Pericardium fibroblast (primary cell): ENCODE measurements around the gene ANAPC2. TPM values are rescaled to one million over a fixed set of nuclear protein-coding genes. Genes with fewer than 3 reads are reported as not detected.

Experiments
- total RNA-seq: library from RNA; depleted of rRNA; stranded (reverse); fragments of >200 nt; gene quantifications from 2 replicates; pipeline ENCODE4 v1.2.3, GENCODE V29; 2015

Gene ANAPC2
- total RNA-seq: 10.4 and 10.9 TPM in 2 replicates

DNA sequence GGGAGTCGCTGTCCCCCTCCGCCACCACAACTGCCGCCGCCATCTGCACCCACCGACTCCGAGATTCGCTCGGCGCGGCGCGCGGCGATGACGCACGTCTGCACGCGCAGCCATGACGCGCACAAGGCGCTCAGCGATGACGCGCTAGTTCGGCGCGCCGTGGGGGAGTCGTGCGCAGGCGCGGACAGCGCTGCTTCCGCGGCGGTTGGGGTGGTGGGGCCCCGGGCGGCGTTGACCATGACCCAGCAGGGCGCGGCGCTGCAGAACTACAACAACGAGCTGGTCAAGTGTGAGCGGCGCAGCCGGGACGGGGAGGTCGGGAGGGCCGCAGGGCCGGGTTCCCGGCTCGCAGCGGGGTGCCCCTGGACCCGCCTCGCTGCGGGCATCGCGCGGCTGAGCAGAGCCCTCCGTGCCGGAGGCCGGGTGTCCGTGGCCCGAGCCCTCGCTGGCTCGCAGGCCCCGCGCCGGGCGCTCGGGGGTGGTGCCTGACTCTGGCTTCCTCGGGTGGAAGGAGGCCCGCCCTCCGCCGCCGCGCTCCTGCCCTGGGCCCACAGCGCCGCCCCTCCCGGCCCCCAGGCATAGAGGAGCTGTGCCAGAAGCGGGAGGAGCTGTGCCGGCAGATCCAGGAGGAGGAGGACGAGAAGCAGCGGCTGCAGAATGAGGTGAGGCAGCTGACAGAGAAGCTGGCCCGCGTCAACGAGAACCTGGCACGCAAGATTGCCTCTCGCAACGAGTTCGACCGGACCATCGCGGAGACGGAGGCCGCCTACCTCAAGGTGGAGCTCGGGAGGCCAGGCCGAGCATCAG lies at the start of gene ANAPC2, which contains the start of gene SSNA1:
ANAPC2 (minus strand) TSS at position 71 of the 807 bp plus-strand sequence; CDS start at position 43, 28 bp downstream.
SSNA1 (plus strand) TSS at position 187 of the 807 bp plus-strand sequence; CDS start at position 238, 51 bp downstream.

GRCh38 chr9:137230705-137231371 lies 42.5 kb upstream of the ANAPC2 start, which contains the start of gene SLC34A3:
TSS of gene SLC34A3 (plus strand) at chr9:137230901. CDS start at chr9:137231703, 802 bp downstream.

DNA sequence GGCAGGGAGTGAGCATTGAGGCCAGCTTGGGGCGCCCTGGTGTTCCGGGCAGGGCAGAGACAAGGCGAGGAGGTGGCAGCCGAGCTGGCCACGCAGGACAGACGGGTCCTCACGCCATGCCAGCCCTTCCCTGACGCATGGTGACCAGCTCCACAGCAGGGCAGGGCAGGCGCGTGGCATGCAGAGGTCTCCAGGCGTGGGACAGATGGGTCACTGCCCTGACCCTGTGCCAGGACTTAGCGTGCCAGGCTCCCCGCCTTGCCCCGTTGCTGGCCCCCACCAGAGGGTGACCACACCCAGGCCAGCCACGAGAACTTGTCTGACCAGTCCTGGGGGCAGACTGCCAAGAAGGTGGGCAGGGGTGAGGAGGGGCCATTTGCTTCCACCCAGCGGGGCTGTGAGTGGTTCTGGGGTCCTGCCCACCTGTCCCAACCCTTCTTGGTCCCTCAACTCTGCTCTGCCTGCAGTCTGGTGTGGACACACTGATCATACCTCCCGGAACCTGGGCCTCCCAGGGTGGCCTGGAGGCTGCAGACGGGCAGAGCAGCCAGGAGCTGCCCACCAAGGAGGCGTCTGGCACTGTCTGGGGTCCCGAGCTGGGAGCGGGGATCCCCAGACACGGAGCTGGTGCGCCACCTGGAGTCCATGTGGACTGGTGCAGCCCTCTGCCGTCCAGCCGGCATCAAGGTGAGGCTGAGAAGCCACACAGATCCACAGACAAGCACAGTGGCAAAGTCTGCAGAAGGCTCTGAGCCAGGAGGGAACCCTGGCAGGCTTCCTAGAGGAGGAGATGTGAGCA lies 38.9 kb upstream of the ANAPC2 start, which contains the start of gene RNF224:
RNF224 (plus strand) TSS at position 449 of the 799 bp plus-strand sequence. CDS start 834 bp downstream, outside the sequence.

DNA sequence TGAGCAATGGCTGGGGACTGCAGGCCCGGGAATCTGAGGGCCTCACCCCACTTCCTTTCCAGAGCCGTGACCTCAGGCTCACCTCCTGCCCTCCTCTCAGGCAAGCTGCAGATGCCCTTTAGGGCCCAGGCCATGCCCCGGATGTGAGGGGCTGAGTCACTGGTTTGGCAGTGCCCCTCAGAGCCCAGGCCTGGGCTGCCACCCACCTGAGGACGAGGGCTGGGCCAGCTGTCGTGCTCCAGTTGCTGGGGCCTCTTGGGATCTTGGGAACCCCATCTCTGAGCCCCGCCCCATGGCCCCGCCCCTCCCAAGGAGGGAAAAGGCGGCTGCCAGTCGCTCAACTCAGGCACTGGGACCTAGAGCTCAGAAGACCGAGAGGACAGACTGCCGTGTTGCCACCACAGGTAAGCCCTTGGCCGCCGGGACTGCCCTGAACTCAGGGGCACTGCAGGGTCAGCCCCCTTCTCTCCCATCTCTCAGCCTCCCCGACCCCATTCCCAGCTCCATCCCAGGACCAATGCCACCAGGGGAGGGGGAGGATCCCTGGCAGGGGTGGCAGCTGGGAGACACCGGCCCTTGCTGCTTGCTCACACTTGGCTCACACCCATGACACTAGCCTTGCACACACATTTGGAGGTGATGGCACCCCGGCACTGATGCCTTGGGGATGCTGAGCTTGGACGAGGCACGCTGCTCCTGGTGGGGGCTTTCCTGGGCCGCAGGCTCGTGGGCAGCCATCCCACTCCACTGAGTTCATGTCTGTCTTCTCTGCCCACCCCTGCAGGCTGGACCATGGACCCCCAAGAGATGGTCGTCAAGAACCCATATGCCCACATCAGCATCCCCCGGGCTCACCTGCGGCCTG lies 36.7 kb upstream of the ANAPC2 start, which contains the start of gene CYSRT1:
CYSRT1 (plus strand) TSS at position 345 of the 865 bp plus-strand sequence; CDS start at position 793, 448 bp downstream.

GRCh38 chr9:137222190-137223077 lies 34.1 kb upstream of the ANAPC2 start, which contains the start of gene RNF208:
TSS of gene RNF208 (minus strand) at chr9:137222240. CDS start at chr9:137221212, 1,028 bp downstream.

GRCh38 chr9:137205126-137206069 lies 17.0 kb upstream of the ANAPC2 start, which contains the start of the genes NDOR1 and TMEM203:
TSS of gene NDOR1 (plus strand) at chr9:137205700. CDS start at chr9:137205778, 78 bp downstream.
TSS of gene TMEM203 (minus strand) at chr9:137205648. CDS start at chr9:137205414, 234 bp downstream.

DNA sequence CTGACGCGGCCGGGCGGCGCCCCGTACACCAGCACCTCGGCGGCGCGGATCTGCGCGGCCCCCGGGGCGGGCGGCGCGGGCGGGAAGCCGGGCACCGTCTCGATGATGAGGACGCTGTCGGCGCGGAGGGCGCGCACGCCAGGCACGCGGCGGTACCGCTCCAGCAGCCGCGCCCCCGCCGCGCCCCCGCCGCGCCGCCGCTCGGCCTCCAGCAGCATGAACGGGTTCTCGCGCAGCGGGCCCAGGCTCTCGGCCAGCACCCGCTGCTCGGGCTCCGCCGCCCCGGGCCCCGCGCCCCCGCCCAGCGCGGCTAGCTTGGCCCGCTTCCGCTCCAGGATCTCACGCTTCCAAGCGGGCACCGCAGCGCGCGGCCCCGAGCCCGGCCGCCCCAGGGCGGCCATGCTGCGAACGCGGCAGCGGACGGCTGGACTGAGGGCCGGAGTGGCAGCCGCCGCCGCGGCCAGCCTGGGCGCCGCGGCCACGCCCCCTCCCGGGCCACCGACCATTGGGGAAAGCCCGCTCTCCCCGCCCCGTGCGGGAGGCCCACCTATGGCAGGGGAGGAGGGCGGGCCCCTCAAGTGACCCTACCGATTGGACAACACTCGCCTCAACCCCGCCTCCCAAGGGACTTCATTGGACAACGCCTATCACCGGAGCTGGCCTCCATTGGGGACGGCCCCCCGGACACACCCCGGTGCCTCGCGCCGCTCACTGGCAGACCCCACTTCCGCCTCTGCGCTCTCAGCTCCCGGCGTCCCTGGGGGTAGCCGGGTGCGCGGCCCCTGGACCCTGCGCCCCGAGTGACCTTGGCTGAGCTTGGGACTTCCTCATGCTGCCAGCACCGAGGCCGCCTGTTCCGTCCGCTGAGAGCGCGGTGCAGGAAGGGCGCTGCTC lies 12.2 kb upstream of the ANAPC2 start, which contains the start of gene TPRN:
TPRN (minus strand) TSS at position 431 of the 894 bp plus-strand sequence; CDS start at position 401, 30 bp downstream.

DNA sequence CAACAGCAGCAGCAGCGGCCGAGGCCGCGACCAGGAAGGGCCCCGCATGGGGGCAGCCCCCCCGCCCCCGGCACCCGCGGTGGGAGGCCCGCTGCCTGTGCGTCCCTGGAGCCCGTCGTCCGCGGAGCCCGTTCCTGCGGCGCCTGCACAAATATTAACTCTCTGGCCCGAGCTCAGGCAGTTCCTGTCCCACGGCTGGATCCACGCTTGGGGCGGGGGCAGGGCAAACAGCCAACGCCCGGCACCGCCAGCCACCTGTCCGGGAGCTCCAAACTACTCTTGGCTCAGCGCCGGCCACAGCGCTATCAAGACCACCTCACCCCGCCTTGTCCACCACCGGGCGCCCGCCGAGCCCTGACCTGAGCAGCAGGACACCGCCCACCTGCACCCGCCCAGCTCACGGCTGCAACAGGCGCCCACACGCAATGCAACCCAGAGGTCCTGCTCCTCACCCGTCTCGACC lies 18.4 kb downstream of the ANAPC2 start, which contains the start of gene LRRC26:
LRRC26 (minus strand) TSS at position 156 of the 463 bp plus-strand sequence; CDS start at position 48, 108 bp downstream.

GRCh38 chr9:137138722-137139467 lies 49.5 kb downstream of the ANAPC2 start, which contains the start of gene GRIN1:
TSS of gene GRIN1 (plus strand) at chr9:137139154. CDS start at chr9:137139487, 333 bp downstream.

Other genes starting within 250 kb of the ANAPC2 start
- 152 and 153 TPM in 2 replicates for gene FBXW5, start 243.8 kb downstream of the ANAPC2 start, total RNA-seq
- gene C8G, start 243.3 kb downstream of the ANAPC2 start, total RNA-seq: not detected in 2 replicates
- gene LCN12, start 236.3 kb downstream of the ANAPC2 start, total RNA-seq: not detected in 2 replicates
- gene PTGDS, start 211.1 kb downstream of the ANAPC2 start, total RNA-seq: 304 and 428 TPM in 2 replicates
- 1.4 and 2.2 TPM in 2 replicates for gene LCNL1, start 205.6 kb downstream of the ANAPC2 start, total RNA-seq
- gene PAXX, start 196.1 kb downstream of the ANAPC2 start, total RNA-seq: 36.9 and 65.2 TPM in 2 replicates
- gene CLIC3, start 192.0 kb downstream of the ANAPC2 start, total RNA-seq: 11.9 and 74.5 TPM in 2 replicates
- gene ABCA2, start 160.3 kb downstream of the ANAPC2 start, total RNA-seq: 14.5 and 18.3 TPM in 2 replicates
- not detected in 2 replicates for gene FUT7, start 156.5 kb downstream of the ANAPC2 start, total RNA-seq
- 54.4 and 67.6 TPM in 2 replicates for gene NPDC1, start 142.4 kb downstream of the ANAPC2 start, total RNA-seq
- 0.09 and 0.12 TPM in 2 replicates for gene ENTPD2, start 134.5 kb downstream of the ANAPC2 start, total RNA-seq
- gene SAPCD2, start 118.0 kb downstream of the ANAPC2 start, total RNA-seq: 0.34 and 0.70 TPM in 2 replicates
- gene UAP1L1, start 111.0 kb downstream of the ANAPC2 start, total RNA-seq: 12.0 and 13.6 TPM in 2 replicates
- 61.3 and 66.3 TPM in 2 replicates for gene MAN1B1, start 101.6 kb downstream of the ANAPC2 start, total RNA-seq
- gene DPP7, start 73.8 kb downstream of the ANAPC2 start, total RNA-seq: 106 and 123 TPM in 2 replicates
- not detected in 2 replicates for gene GRIN1, start 49.4 kb downstream of the ANAPC2 start, total RNA-seq
- not detected in 2 replicates for gene LRRC26, start 18.5 kb downstream of the ANAPC2 start, total RNA-seq
- not detected in 2 replicates for gene TMEM210, start 16.5 kb downstream of the ANAPC2 start, total RNA-seq
- 65.7 and 87.8 TPM in 2 replicates for gene SSNA1, start 116 bp upstream of the ANAPC2 start, total RNA-seq
- 12.4 and 16.1 TPM in 2 replicates for gene TPRN, start 12.2 kb upstream of the ANAPC2 start, total RNA-seq
- 30.5 and 33.1 TPM in 2 replicates for gene TMEM203, start 17.1 kb upstream of the ANAPC2 start, total RNA-seq
- gene NDOR1, start 17.1 kb upstream of the ANAPC2 start, total RNA-seq: 8.8 and 11.2 TPM in 2 replicates
- gene RNF208, start 33.7 kb upstream of the ANAPC2 start, total RNA-seq: not detected in 2 replicates
- gene CYSRT1, start 36.6 kb upstream of the ANAPC2 start, total RNA-seq: 0.17 TPM in 1 of 2 replicates, not detected in the other
- not detected in 2 replicates for gene RNF224, start 38.9 kb upstream of the ANAPC2 start, total RNA-seq
- not detected in 2 replicates for gene SLC34A3, start 42.3 kb upstream of the ANAPC2 start, total RNA-seq
- 115 and 248 TPM in 2 replicates for gene TUBB4B, start 52.7 kb upstream of the ANAPC2 start, total RNA-seq
- gene STPG3, start 62.7 kb upstream of the ANAPC2 start, total RNA-seq: not detected in 2 replicates
- gene NELFB, start 66.8 kb upstream of the ANAPC2 start, total RNA-seq: 33.8 and 44.2 TPM in 2 replicates
- gene TOR4A, start 89.2 kb upstream of the ANAPC2 start, total RNA-seq: 4.6 and 15.5 TPM in 2 replicates
- 0.35 and 3.4 TPM in 2 replicates for gene NRARP, start 113.7 kb upstream of the ANAPC2 start, total RNA-seq
- 4.9 and 17.6 TPM in 2 replicates for gene EXD3, start 234.6 kb upstream of the ANAPC2 start, total RNA-seq
- 0.17 and 0.23 TPM in 2 replicates for gene NOXA1, start 234.8 kb upstream of the ANAPC2 start, total RNA-seq